Left lobe of liver (tissue), 2 donors: ENCODE results near the gene MRFAP1. TPM values are rescaled to one million over a fixed set of nuclear protein-coding genes. Genes with fewer than 3 reads are reported as not detected.

Experiments
- ATAC-seq: fragments of 200-7000 bp; cut with Tn5 transposase; one replicate; pipeline ENCODE4 v1.9.1; 2020; ENCODE audit warnings: mild to moderate bottlenecking, moderate library complexity
- DNase-seq: peaks from one replicate; pipeline ENCODE4 v3.0.0-alpha.2; 2020; ENCODE audit warnings: low spot score
- total RNA-seq: library from RNA; stranded (reverse); gene quantifications from one replicate; pipeline ENCODE4 v1.2.1, GENCODE V29; 2021
- donor health status: DM: no; HTN: no; CAD: no; lungs with moderate emphysema.
- donor health status: DM: no; HTN: yes; CAD: no.

MRFAP1 gene
- total RNA-seq, 1 donor from 2014 or later, result 130 TPM

DNA sequence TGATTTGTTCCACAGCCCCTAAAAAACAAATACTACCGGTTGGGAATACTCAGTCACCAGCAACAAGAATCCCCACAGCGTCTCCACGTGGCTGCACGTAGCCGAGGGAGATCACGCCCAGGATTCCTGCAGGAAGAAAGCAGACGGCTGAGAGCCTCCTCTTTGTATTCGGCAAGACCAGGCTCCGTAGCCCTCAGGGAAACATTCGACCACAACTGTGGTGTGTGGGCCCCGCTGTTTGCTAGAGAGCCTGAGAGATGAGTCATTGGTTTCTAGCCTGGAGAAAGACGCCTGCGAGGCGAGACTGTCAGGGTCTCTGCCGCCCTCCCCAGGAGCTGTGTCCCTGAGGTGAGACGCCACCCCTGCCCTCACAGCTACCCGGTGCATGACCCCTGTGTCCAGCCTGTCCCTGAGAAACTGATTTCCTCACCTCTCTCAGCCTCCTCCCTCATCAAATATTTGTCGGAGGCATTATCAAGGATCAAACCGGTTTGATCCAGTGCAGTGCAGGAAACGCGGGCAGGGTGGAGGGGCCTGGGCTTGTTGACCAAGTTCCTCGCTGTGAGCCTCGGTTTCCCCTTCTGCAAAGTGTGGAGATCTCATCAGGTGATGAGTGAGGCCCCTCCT is 48.5 kb downstream of the MRFAP1 start:
- ATAC-seq, result peak; percentile 70
- peak; percentile 54 for DNase-seq

DNA sequence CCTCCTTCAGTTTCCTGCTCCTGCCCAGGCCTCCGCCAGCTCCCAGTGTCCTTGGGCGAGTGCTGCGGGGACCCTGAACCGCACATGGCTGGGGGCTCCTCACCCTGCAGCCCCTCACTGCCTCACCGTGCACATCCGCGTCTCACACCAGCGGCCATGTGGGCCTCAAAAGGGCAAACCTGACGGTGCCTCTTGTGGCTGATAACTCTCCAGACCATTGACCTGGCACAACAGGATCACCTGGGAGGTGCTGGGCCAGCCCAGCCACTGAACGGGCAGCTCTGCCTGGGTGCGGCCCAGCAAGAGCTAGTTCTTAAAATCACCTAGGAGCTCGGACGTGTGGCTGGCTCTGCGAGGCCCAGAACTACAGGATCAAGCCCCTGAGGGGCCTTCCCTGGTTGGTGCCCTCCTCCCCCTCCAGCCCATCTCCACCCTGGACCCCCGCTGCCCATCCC is 49.0 kb downstream of the MRFAP1 start:
- ATAC-seq, result peak; percentile 90
- DNase-seq, result peak; percentile 63

Other genes starting within 250 kb of the MRFAP1 start
- gene PPP2R2C, start 168.1 kb upstream of the MRFAP1 start, total RNA-seq, result 0.13 TPM
- 41.5 TPM for gene MAN2B2, start 65.5 kb upstream of the MRFAP1 start, total RNA-seq
- 2.3 TPM for gene S100P, start 53.2 kb downstream of the MRFAP1 start, total RNA-seq
- gene MRFAP1L1, start 69.2 kb downstream of the MRFAP1 start, total RNA-seq, result 26.7 TPM
- 6.5 TPM for gene BLOC1S4, start 75.5 kb downstream of the MRFAP1 start, total RNA-seq
- 16.6 TPM for gene KIAA0232, start 142.0 kb downstream of the MRFAP1 start, total RNA-seq